ENCODE measurements around the gene MYF6. TPM values are rescaled to one million over a fixed set of nuclear protein-coding genes. Genes with fewer than 3 reads are reported as not detected.

MYF6 gene
- total RNA-seq, 1 experiment from 2014 or later: not detected

- in situ Hi-C loops (cut with HindIII; ENCODE audit: low sequenced_read_pairs): no loop called here
- no peak for DNase-seq (ENCODE audit: low spot score)
Observed at GRCh38 chr12:80745851-80746505, 38.5 kb downstream of the MYF6 start.

DNA sequence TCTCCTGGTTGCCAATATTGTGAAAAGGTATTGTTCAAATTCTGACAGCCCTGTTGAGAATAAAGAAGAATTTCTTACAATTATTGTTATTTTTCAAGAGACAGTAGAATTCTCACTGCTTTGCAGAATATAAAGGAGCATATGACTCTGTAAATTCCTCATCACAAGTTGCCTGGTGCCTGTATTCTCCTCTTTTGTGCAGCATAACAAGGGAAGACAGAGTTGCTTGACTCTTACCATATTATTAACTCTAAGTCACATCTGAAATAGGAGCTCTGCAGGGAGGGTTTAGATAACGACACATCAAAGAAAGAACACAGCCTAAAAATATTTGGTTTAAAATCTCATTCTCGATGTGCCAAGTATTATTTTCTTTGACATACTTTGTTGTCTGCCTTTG lies 40.4 kb downstream of the MYF6 start:
- no peak for DNase-seq (ENCODE audit: low spot score)
- in situ Hi-C loops (cut with HindIII; ENCODE audit: low sequenced_read_pairs): no loop called here

DNA sequence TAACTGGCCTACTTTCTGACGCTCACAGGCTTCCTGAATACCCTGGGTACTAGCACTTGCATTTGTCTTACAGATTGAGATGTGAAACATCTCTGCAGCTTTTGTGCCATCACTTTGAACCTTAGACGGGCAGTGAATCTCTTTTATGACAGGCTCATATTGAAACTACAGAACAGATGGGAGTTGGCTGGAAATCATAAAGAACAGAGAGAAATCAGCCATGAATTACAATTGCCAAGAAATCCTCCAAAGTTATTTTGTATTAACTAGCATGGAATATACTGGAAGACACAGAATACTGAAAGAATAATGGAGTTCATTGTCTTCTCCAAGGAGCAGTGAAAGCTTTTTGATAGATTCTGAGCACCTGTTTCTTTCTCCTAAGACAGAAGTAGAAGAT lies 42.0 kb downstream of the MYF6 start:
- in situ Hi-C loops (cut with HindIII; ENCODE audit: low sequenced_read_pairs): no loop called here

GRCh38 chr12:80752464-80752863 lies 45.0 kb downstream of the MYF6 start:
- in situ Hi-C loops (cut with HindIII; ENCODE audit: low sequenced_read_pairs): no loop called here

More for the DNA sequence above, 42.0 kb downstream of the MYF6 start:
- no peak for DNase-seq (ENCODE audit: low spot score)

GRCh38 chr12:80754274-80754673 lies 46.8 kb downstream of the MYF6 start:
- no peak for DNase-seq (ENCODE audit: low spot score)
- in situ Hi-C loops (cut with HindIII; ENCODE audit: low sequenced_read_pairs): no loop called here

More at GRCh38 chr12:80752464-80752863, 45.0 kb downstream of the MYF6 start:
- no peak for DNase-seq (ENCODE audit: low spot score)

- in situ Hi-C loops (cut with HindIII; ENCODE audit: low sequenced_read_pairs): no loop called here
- no peak for DNase-seq (ENCODE audit: low spot score)
Observed at GRCh38 chr12:80756875-80757274, 49.4 kb downstream of the MYF6 start.

Other genes starting within 250 kb of the MYF6 start
- gene MYF5, start 9.3 kb downstream of the MYF6 start, total RNA-seq (2014; rRNA removed; shearing (Covaris generic)): not detected in 2 replicates
- gene LIN7A, start 230.3 kb downstream of the MYF6 start, total RNA-seq (2014; rRNA removed; shearing (Covaris generic)): not detected in 2 replicates

All from G401 (cell line).